IMR-90 (cell line): ENCODE data around the gene COPA. TPM values are rescaled to one million over a fixed set of nuclear protein-coding genes. Genes with fewer than 3 reads are reported as not detected.

Experiments used
- ATAC-seq: fragments of 200-7000 bp; cut with Tn5 transposase; 2 replicates; pipeline ENCODE4 v1.9.1; 2020; ENCODE audit warnings: low read depth, mild to moderate bottlenecking, moderate library complexity
- BruUV-seq: library from RNA; stranded (reverse); fragments of 400-500 nt; replicated peaks from 2 replicates; lab custom pipeline; 2021; lab: Mats Ljungman, UMichigan
- CTCF ChIA-PET: fragments of 300-600 bp; formaldehyde crosslinking; extraction: SDS; loops from one replicate; lab custom pipeline; 2021; ENCODE audit warnings: antibody characterized with exemption; lab: Yijun Ruan, JAX
- POLR2A ChIA-PET: fragments of 300-600 bp; sonication (Branson Sonifier 250); formaldehyde crosslinking; loops from one replicate; lab custom pipeline; 2022; ENCODE audit warnings: antibody characterized with exemption; ENCODE audit not compliant: unreplicated experiment; lab: Charles Lee
- DNase-seq: peaks from one replicate; pipeline ENCODE4 v3.0.0; 2013
- H2AFZ ChIP-seq: replicated peaks from 2 replicates; pipeline ENCODE3; 2013; ENCODE audit warnings: low read length, mild to moderate bottlenecking; ENCODE audit not compliant: poor library complexity
- H2AK5ac ChIP-seq: 2 replicates; pipeline ENCODE4 v1.6.1; 2013; ENCODE audit warnings: low read depth, low read length, inconsistent platforms
- H2AK9ac ChIP-seq: replicated peaks from 2 replicates; pipeline ENCODE3; 2013; ENCODE audit warnings: mild to moderate bottlenecking, low read depth, low read length, moderate library complexity; ENCODE audit not compliant: poor library complexity
- H2BK120ac ChIP-seq: 2 replicates; pipeline ENCODE4 v1.6.1; 2013; ENCODE audit warnings: low read depth, low read length, inconsistent platforms
- H2BK15ac ChIP-seq: 3 replicates; pipeline ENCODE4 v1.6.1; 2013; ENCODE audit warnings: low read depth, low read length, inconsistent platforms
- H2BK20ac ChIP-seq: 2 replicates; pipeline ENCODE4 v1.6.1; 2013; ENCODE audit warnings: low read depth, mild to moderate bottlenecking, inconsistent platforms, low read length, moderate library complexity
- H2BK5ac ChIP-seq: 2 replicates; pipeline ENCODE4 v1.6.1; 2013; ENCODE audit warnings: mild to moderate bottlenecking, low read depth, low read length, inconsistent platforms; ENCODE audit not compliant: poor library complexity, severe bottlenecking
- H3K14ac ChIP-seq: replicated peaks from 2 replicates; pipeline ENCODE4 v1.6.1; 2013; ENCODE audit warnings: low read depth, low read length, inconsistent platforms
- H3K18ac ChIP-seq: 2 replicates; pipeline ENCODE4 v1.6.1; 2013; ENCODE audit warnings: low read depth, low read length, control low read depth
- H3K23ac ChIP-seq: 2 replicates; pipeline ENCODE4 v1.6.1; 2013; ENCODE audit warnings: low read depth, low read length, inconsistent platforms
- H3K27ac ChIP-seq: 2 replicates; pipeline ENCODE4 v1.5.1; 2013; ENCODE audit warnings: mild to moderate bottlenecking, control low read depth, low read length; ENCODE audit not compliant: insufficient read depth
- H3K27me3 ChIP-seq: 2 replicates; pipeline ENCODE4 v1.6.1; 2013; ENCODE audit warnings: low read length; ENCODE audit not compliant: control insufficient read depth, insufficient read depth
- H3K36me3 ChIP-seq: 2 replicates; pipeline ENCODE4 v1.6.1; 2013; ENCODE audit warnings: low read length, mixed read lengths; ENCODE audit not compliant: control insufficient read depth, insufficient read depth
- H3K4ac ChIP-seq: 2 replicates; pipeline ENCODE4 v1.6.1; 2013; ENCODE audit warnings: low read depth, low read length, inconsistent platforms
- H3K4me1 ChIP-seq: 2 replicates; pipeline ENCODE4 v1.6.1; 2013; ENCODE audit warnings: low read length, mixed read lengths; ENCODE audit not compliant: control insufficient read depth, insufficient read depth
- H3K4me2 ChIP-seq: 2 replicates; pipeline ENCODE4 v1.6.1; 2013; ENCODE audit warnings: low read depth, mild to moderate bottlenecking, control low read depth, low read length, moderate library complexity
- H3K4me3 ChIP-seq: 2 replicates; pipeline ENCODE4 v1.5.1; 2013; ENCODE audit warnings: low read depth, mild to moderate bottlenecking, control low read depth, low read length, moderate library complexity; ENCODE audit not compliant: insufficient read depth
- H3K56ac ChIP-seq: 2 replicates; pipeline ENCODE4 v1.6.1; 2013; ENCODE audit warnings: low read length, inconsistent platforms; ENCODE audit not compliant: insufficient read depth; ENCODE audit errors: extremely low read depth
- H3K79me1 ChIP-seq, 2 experiments: 2 replicates each; pipeline ENCODE4 v1.6.1; 2013; ENCODE audit warnings: low read length in 2 of 2, inconsistent platforms in 1 of 2, low read depth in 1 of 2
- H3K9ac ChIP-seq: 2 replicates; pipeline ENCODE4 v1.6.1; 2013; ENCODE audit warnings: low read depth, low read length, control low read depth
- H3K9me1 ChIP-seq: 2 replicates; pipeline ENCODE4 v1.6.1; 2013; ENCODE audit warnings: low read length, inconsistent platforms; ENCODE audit not compliant: insufficient read depth
- H3K9me3 ChIP-seq: 2 replicates; pipeline ENCODE4 v1.6.1; 2013; ENCODE audit warnings: low read length; ENCODE audit not compliant: control insufficient read depth, insufficient read depth
- H4K20me1 ChIP-seq: 2 replicates; pipeline ENCODE4 v1.6.1; 2013; ENCODE audit warnings: low read length, inconsistent platforms; ENCODE audit not compliant: insufficient read depth
- H4K5ac ChIP-seq: 2 replicates; pipeline ENCODE4 v1.6.1; 2013; ENCODE audit warnings: mild to moderate bottlenecking, low read depth, low read length, control low read depth
- H4K8ac ChIP-seq, 2 experiments: 2 replicates each; pipeline ENCODE4 v1.6.1; 2013; ENCODE audit warnings: low read depth in 2 of 2, low read length in 2 of 2, control low read depth in 1 of 2, inconsistent platforms in 1 of 2
- H4K91ac ChIP-seq: 2 replicates; pipeline ENCODE4 v1.6.1; 2013; ENCODE audit warnings: low read depth, low read length, inconsistent platforms; ENCODE audit not compliant: insufficient read depth
- BHLHE40 ChIP-seq: fragments of 150-350 bp; IDR thresholded peaks from 2 replicates; pipeline ENCODE4 v1.6.1; 2016; ENCODE audit warnings: mild to moderate bottlenecking, low read depth, low read length
- CEBPB ChIP-seq: IDR thresholded peaks from 2 replicates; pipeline ENCODE4 v1.6.1; 2012; ENCODE audit warnings: low read depth, low read length, improper control_type of control experiment
- CHD1 ChIP-seq: IDR thresholded peaks from 2 replicates; pipeline ENCODE4 v1.6.1; 2012; ENCODE audit warnings: low read depth, low read length, improper control_type of control experiment
- ELK1 ChIP-seq: fragments of 150-350 bp; IDR thresholded peaks from 2 replicates; pipeline ENCODE4 v1.6.1; 2016; ENCODE audit warnings: low read depth, mild to moderate bottlenecking, low read length, moderate library complexity, borderline replicate concordance
- FOS ChIP-seq: fragments of 150-350 bp; IDR thresholded peaks from 2 replicates; pipeline ENCODE4 v1.6.1; 2016; ENCODE audit warnings: low read depth, low read length
- MAFK ChIP-seq: IDR thresholded peaks from 2 replicates; pipeline ENCODE4 v1.6.1; 2012; ENCODE audit warnings: low read depth, low read length, improper control_type of control experiment
- MAZ ChIP-seq: IDR thresholded peaks from 2 replicates; pipeline ENCODE4 v1.6.1; 2012; ENCODE audit warnings: low read depth, mild to moderate bottlenecking, low read length, improper control_type of control experiment, moderate library complexity, borderline replicate concordance
- MXI1 ChIP-seq: IDR thresholded peaks from 2 replicates; pipeline ENCODE4 v1.6.1; 2012; ENCODE audit warnings: low read depth, mild to moderate bottlenecking, low read length, moderate library complexity, borderline replicate concordance
- NFE2L2 ChIP-seq: fragments of 150-350 bp; IDR thresholded peaks from 2 replicates; pipeline ENCODE4 v1.6.1; 2016; ENCODE audit warnings: low read depth, mild to moderate bottlenecking, low read length
- POLR2A ChIP-seq: IDR thresholded peaks from 2 replicates; pipeline ENCODE4 v1.6.1; 2012; ENCODE audit warnings: mild to moderate bottlenecking, low read depth, low read length
- RAD21 ChIP-seq: IDR thresholded peaks from 2 replicates; pipeline ENCODE4 v1.6.1; 2012; ENCODE audit warnings: low read length, improper control_type of control experiment
- RCOR1 ChIP-seq: IDR thresholded peaks from 2 replicates; pipeline ENCODE4 v1.6.1; 2012; ENCODE audit warnings: mild to moderate bottlenecking, low read length, improper control_type of control experiment; ENCODE audit not compliant: insufficient replicate concordance
- RFX5 ChIP-seq: IDR thresholded peaks from 2 replicates; pipeline ENCODE4 v1.8.0; 2012; ENCODE audit warnings: low read depth, mild to moderate bottlenecking, low read length, moderate library complexity
- SMC3 ChIP-seq: fragments of 150-350 bp; IDR thresholded peaks from 2 replicates; pipeline ENCODE4 v1.6.1; 2016; ENCODE audit warnings: low read depth, mild to moderate bottlenecking, antibody characterized with exemption, low read length, moderate library complexity
- USF2 ChIP-seq: fragments of 150-350 bp; IDR thresholded peaks from 2 replicates; pipeline ENCODE4 v1.6.1; 2017; ENCODE audit warnings: mild to moderate bottlenecking, antibody characterized with exemption, low read length, low read depth
- WGBS, 2 experiments: methylation state at CpG; one replicate each; pipeline versions ENCODE4 v1.1.5 to v1.1.7; 2013; ENCODE audit warnings: missing lambda C conversion rate in 2 of 2; ENCODE audit not compliant: insufficient read length in 1 of 2; ENCODE audit errors: extremely low coverage in 2 of 2; 5-methylcytosine and 5-hydroxymethylcytosine counted together
- dilution Hi-C: fragments of 300-500 bp; cut with HindIII; formaldehyde crosslinking; loops from one replicate; pipeline ENCODE4 v1.14.3; 2018; ENCODE audit warnings: low sequenced_read_pairs; ENCODE audit not compliant: unreplicated experiment
- in situ Hi-C: fragments of 300-500 bp; cut with MboI; formaldehyde crosslinking; loops from 3 replicates; pipeline ENCODE4 v1.14.3; 2019; ENCODE audit warnings: low sequenced_read_pairs, inconsistent platforms, mixed read lengths
- intact Hi-C: fragments of 100-400 bp; cut with micrococcal nuclease; formaldehyde crosslinking; loops from 2 replicates; pipeline ENCODE4 v1.10.0; 2022
- polyA plus RNA-seq, 3 experiments: library from polyadenylated mRNA; depleted of rRNA; stranded (reverse); fragments of >200 nt; gene quantifications; 2 replicates each; pipeline ENCODE4 v1.2.3, GENCODE V29; 2012; ENCODE audit warnings: low replicate concordance in 1 of 3
- total RNA-seq: library from RNA; depleted of rRNA; stranded (reverse); fragments of >200 nt; gene quantifications from 2 replicates; pipeline ENCODE4 v1.2.3, GENCODE V29; 2012
- TF ChIP-seq, protein P1 (sequence below): conservative IDR thresholded peaks from 2 replicates; pipeline ENCODE4 v1.5.1; 2012; ENCODE audit warnings: mild to moderate bottlenecking, low read depth, low read length, improper control_type of control experiment

The COPA gene
- total and polyA plus RNA-seq, 2 of the 4 experiments (the other 2 are of a cell fraction), result 204 to 436 TPM

GRCh38 chr1:160346958-160347357, 3.9 kb upstream of the COPA start:
- no peak overlapping the region for H2BK120ac ChIP-seq
- peaks cover 24% of the 10 kb centered on the region for H3K36me3 ChIP-seq
- ChIA-PET POLR2A (interaction anchor here (0.7 kb wide), 1 partner anchor 855 kb away, joined by 7 read pairs; no protein-coding TSS in a partner anchor), CTCF (interaction anchor here (0.7 to 1.0 kb wide), 2 partner anchors 8 to 30 kb away, joined by 3 to 4 read pairs; no protein-coding TSS in a partner anchor)
- H3K79me1 ChIP-seq, result peaks cover 16 to 48% of the 10 kb centered on the region in 2 experiments; a peak in 3 of 4 replicates
- no TSS peak for BruUV-seq
- in situ Hi-C loops (no loop called here), intact Hi-C loops (no loop called here), dilution Hi-C loops (no loop called here)
- H3K23ac ChIP-seq, result no peak overlapping the region
- H4K8ac ChIP-seq, result no peak overlapping the region
- H3K56ac ChIP-seq, result no peak overlapping the region
- H3K9me1 ChIP-seq, result no peaks in the 10 kb centered on the region
- H2BK20ac ChIP-seq, result no peak overlapping the region
- no peaks in the 10 kb centered on the region for H3K9me3 ChIP-seq
- H4K91ac ChIP-seq, result no peak overlapping the region
- no peaks in the 10 kb centered on the region; the same call in 1 of the 2 replicates for H3K4me1 ChIP-seq
- H3K4me2 ChIP-seq, result no peak overlapping the region
- H4K5ac ChIP-seq, result no peak overlapping the region
- WGBS, 2 experiments, result no CpG with 5 or more reads among the region's 4 CpGs
- no peak overlapping the region for H3K4ac ChIP-seq
- DNase-seq (no peak), ATAC-seq (no peak)
- H3K14ac ChIP-seq, result no peak overlapping the region
- no peak overlapping the region for H2AK9ac ChIP-seq
- no peak overlapping the region for H3K9ac ChIP-seq
- H3K18ac ChIP-seq, result no peak overlapping the region
- no peak overlapping the region for H3K4me3 ChIP-seq
- no peak overlapping the region for H2BK15ac ChIP-seq
- H2BK5ac ChIP-seq, result no peak overlapping the region
- no peaks in the 10 kb centered on the region for H3K27me3 ChIP-seq
- peaks cover 4% of the 10 kb centered on the region; the same call in 1 of the 2 replicates for H4K20me1 ChIP-seq
- H2AK5ac ChIP-seq, result no peak overlapping the region
- H2AFZ ChIP-seq, result no peak overlapping the region
- no peak overlapping the region for H3K27ac ChIP-seq
- no peak for TF ChIP-seq BHLHE40
- no peak for TF ChIP-seq RAD21
- TF ChIP-seq, protein P1, sequence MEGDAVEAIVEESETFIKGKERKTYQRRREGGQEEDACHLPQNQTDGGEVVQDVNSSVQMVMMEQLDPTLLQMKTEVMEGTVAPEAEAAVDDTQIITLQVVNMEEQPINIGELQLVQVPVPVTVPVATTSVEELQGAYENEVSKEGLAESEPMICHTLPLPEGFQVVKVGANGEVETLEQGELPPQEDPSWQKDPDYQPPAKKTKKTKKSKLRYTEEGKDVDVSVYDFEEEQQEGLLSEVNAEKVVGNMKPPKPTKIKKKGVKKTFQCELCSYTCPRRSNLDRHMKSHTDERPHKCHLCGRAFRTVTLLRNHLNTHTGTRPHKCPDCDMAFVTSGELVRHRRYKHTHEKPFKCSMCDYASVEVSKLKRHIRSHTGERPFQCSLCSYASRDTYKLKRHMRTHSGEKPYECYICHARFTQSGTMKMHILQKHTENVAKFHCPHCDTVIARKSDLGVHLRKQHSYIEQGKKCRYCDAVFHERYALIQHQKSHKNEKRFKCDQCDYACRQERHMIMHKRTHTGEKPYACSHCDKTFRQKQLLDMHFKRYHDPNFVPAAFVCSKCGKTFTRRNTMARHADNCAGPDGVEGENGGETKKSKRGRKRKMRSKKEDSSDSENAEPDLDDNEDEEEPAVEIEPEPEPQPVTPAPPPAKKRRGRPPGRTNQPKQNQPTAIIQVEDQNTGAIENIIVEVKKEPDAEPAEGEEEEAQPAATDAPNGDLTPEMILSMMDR, result no peak
- TF ChIP-seq CEBPB, result no peak
- TF ChIP-seq ELK1, result no peak
- TF ChIP-seq MXI1, result no peak
- TF ChIP-seq RFX5, result no peak
- no peak for TF ChIP-seq NFE2L2
- TF ChIP-seq MAZ, result no peak
- TF ChIP-seq FOS, result no peak
- TF ChIP-seq CHD1, result no peak
- TF ChIP-seq USF2, result no peak
- no peak for TF ChIP-seq MAFK
- no peak for TF ChIP-seq POLR2A
- no peak for TF ChIP-seq SMC3
- no peak for TF ChIP-seq RCOR1
